Heart left ventricle (tissue), 13 donors: ENCODE data around the gene HIVEP1.

Experiments
- POLR2A ChIP-seq, 2 donors: fragments of 450-650 bp; IDR thresholded peaks; one replicate each; pipeline ENCODE4 v1.6.1; 2017; ENCODE audit warnings: antibody characterized with exemption in 2 of 2, mild to moderate bottlenecking in 2 of 2, moderate library complexity in 2 of 2
- TF ChIP-seq, protein P1 (sequence below), 12 donors: fragments of 200-600 bp; sonication (generic) in 4 of 12; IDR thresholded peaks; one replicate each; pipeline versions ENCODE4 v1.5.0 to v1.8.0; 2018 to 2022; ENCODE audit warnings: antibody characterized with exemption in 12 of 12, mild to moderate bottlenecking in 5 of 12
- donor health status: ischemic (EF 13 %, LVEDD 7.1; RV severe dilation, severe dysfunction).
- donor health status: DM: no; HTN: yes; CAD: no.
- donor health status: DM: no; HTN: no; CAD: no.
- donor health status: ischemic (EF 25% LVEDD 6.9; RV normal size, moderate dysfunction).
- donor health status: ischemic (EF 25% LVEDD 5.7; RV mildly dilated, moderate dysfunction).
- donor health status: ischemic (EF 35%, LVEDD 5.7; RV mildly dilated, moderate dysfunction).
- donor health status: nonischemic (EF 11% LVEDD 7.7; RV severe dilation, severe dysfunction).
- donor health status: DM: yes; HTN: yes; CAD: no.
- donor health status: PGD.
- donor health status: ischemic (EF 29% LVEDD 5.4; RV normal size, mild dysfunction).
- donor health status: nonischemic (EF 23%, LVEDD 6.1; RV moderate dilation, normal function).

DNA sequence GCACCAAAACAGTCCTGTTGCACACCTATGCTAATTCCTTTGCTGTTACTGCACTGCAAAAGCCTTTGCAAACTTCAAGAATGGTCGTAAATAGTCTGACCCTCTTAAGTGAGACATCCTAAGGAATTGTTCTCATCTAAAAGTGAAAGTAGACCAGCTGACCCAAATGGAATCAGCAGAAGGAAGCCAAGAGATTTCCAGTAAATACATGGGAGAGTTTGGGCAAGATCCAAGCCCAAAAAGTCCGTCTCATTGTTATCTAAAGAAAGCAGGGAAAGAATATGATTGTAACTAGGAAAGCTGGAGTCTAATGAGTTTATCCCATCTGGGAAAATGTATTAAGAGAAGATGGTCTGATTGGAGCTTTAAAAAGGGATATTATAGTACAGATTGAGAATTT lies 43.0 kb upstream of the HIVEP1 start:
- TF ChIP-seq, protein P1, sequence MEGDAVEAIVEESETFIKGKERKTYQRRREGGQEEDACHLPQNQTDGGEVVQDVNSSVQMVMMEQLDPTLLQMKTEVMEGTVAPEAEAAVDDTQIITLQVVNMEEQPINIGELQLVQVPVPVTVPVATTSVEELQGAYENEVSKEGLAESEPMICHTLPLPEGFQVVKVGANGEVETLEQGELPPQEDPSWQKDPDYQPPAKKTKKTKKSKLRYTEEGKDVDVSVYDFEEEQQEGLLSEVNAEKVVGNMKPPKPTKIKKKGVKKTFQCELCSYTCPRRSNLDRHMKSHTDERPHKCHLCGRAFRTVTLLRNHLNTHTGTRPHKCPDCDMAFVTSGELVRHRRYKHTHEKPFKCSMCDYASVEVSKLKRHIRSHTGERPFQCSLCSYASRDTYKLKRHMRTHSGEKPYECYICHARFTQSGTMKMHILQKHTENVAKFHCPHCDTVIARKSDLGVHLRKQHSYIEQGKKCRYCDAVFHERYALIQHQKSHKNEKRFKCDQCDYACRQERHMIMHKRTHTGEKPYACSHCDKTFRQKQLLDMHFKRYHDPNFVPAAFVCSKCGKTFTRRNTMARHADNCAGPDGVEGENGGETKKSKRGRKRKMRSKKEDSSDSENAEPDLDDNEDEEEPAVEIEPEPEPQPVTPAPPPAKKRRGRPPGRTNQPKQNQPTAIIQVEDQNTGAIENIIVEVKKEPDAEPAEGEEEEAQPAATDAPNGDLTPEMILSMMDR (IDR thresholded peaks at IDR 0.05), result no peak
- no peak for TF ChIP-seq POLR2A (IDR thresholded peaks at IDR 0.05)
